NCI-H1105 (cell line): Measurements from ENCODE around the gene KRT16.
"Not testable (repeated sequence)": the region's sequence is repeated elsewhere in the genome, so short reads cannot be mapped to it uniquely, and the experiment has no call there.

Experiments
- DNase-seq: peaks from one replicate; lab custom pipeline; 2025; lab: John Stamatoyannopoulos, UW

The KRT16 gene

GRCh38 chr17:41628073-41628370, 15.5 kb upstream of the KRT16 start:
- DNase-seq, result not testable (repeated sequence)

- no peak for DNase-seq
Measured at GRCh38 chr17:41627316-41628072, 14.9 kb upstream of the KRT16 start.

- not testable (repeated sequence) for DNase-seq
Measured at GRCh38 chr17:41626914-41627295, 14.3 kb upstream of the KRT16 start.

- DNase-seq, result not testable (repeated sequence)
Measured at GRCh38 chr17:41626028-41626913, 13.7 kb upstream of the KRT16 start.

- no peak for DNase-seq
Measured at GRCh38 chr17:41625602-41626001, 13.0 kb upstream of the KRT16 start.

GRCh38 chr17:41624208-41625101, 11.9 kb upstream of the KRT16 start, which contains the start of gene KRT17:
TSS of gene KRT17 (minus strand) at chr17:41624575. CDS start at chr17:41624509, 66 bp downstream.
- DNase-seq, result no peak

- DNase-seq, result not testable (repeated sequence)
Measured at GRCh38 chr17:41623184-41623861, 10.8 kb upstream of the KRT16 start.

GRCh38 chr17:41622340-41623183, 10.0 kb upstream of the KRT16 start:
- DNase-seq, result not testable (repeated sequence)

- no peak for DNase-seq
Measured at GRCh38 chr17:41621916-41622315, 9.3 kb upstream of the KRT16 start.

- DNase-seq, result not testable (repeated sequence)
Measured at GRCh38 chr17:41621435-41621817, 8.9 kb upstream of the KRT16 start.

GRCh38 chr17:41620583-41621434, 8.2 kb upstream of the KRT16 start:
- DNase-seq, result no peak

- not testable (repeated sequence) for DNase-seq
Measured at GRCh38 chr17:41619927-41620582, 7.5 kb upstream of the KRT16 start.

GRCh38 chr17:41619036-41619926, 6.7 kb upstream of the KRT16 start:
- DNase-seq, result no peak

GRCh38 chr17:41618341-41619035, 5.9 kb upstream of the KRT16 start:
- DNase-seq, result no peak

GRCh38 chr17:41617698-41618097, 5.1 kb upstream of the KRT16 start:
- DNase-seq, result no peak

- DNase-seq, result no peak
Measured at GRCh38 chr17:41617136-41617535, 4.6 kb upstream of the KRT16 start.

GRCh38 chr17:41616486-41616885, 3.9 kb upstream of the KRT16 start:
- not testable (repeated sequence) for DNase-seq
